22Rv1 (cell line): Measurements from ENCODE around the gene GLIS1.
A peak's percentile ranks its signal among the peaks of the same experiment; 100 is the strongest.

ENCODE experiments used
- H3K27ac ChIP-seq: fragments of 450-650 bp; 2 replicates; pipeline ENCODE4 v1.5.1; 2017
- ZFX ChIP-seq: fragments of 450-650 bp; IDR thresholded peaks from 2 replicates; pipeline ENCODE4 v1.6.1; 2017; ENCODE audit warnings: antibody characterized with exemption, borderline replicate concordance
- TF ChIP-seq, protein P1 (sequence below): fragments of 450-650 bp; IDR thresholded peaks from 2 replicates; pipeline ENCODE4 v1.5.1; 2017; ENCODE audit warnings: mild to moderate bottlenecking

GLIS1 gene

GRCh38 chr1:53601031-53601745 is 137.8 kb downstream of the GLIS1 start:
- H3K27ac ChIP-seq = no peak overlapping the region
- no peak for TF ChIP-seq ZFX
- TF ChIP-seq, protein P1, sequence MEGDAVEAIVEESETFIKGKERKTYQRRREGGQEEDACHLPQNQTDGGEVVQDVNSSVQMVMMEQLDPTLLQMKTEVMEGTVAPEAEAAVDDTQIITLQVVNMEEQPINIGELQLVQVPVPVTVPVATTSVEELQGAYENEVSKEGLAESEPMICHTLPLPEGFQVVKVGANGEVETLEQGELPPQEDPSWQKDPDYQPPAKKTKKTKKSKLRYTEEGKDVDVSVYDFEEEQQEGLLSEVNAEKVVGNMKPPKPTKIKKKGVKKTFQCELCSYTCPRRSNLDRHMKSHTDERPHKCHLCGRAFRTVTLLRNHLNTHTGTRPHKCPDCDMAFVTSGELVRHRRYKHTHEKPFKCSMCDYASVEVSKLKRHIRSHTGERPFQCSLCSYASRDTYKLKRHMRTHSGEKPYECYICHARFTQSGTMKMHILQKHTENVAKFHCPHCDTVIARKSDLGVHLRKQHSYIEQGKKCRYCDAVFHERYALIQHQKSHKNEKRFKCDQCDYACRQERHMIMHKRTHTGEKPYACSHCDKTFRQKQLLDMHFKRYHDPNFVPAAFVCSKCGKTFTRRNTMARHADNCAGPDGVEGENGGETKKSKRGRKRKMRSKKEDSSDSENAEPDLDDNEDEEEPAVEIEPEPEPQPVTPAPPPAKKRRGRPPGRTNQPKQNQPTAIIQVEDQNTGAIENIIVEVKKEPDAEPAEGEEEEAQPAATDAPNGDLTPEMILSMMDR = no peak

DNA sequence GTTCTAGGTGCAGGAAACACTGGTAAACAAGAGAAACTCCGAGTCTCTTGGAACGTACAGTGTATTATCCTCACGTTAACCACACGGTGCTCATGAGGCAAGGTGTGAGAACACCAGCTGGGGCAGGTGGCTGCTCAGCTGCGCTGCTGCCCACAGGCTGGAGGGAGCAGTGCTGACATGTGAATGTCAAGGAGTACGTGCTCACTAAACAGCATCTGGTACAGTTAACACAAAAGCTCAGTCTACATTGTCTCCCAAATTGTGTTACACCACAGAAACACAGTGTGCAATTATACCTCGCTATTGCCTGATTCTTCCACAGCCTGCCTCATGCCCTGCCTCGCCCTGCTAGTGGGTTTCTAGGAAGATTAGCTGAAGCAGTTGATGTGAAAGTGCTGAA is 138.4 kb downstream of the GLIS1 start:
- TF ChIP-seq, protein P1 = no peak
- no peak for TF ChIP-seq ZFX
- H3K27ac ChIP-seq = no peak overlapping the region

- TF ChIP-seq ZFX = no peak
- TF ChIP-seq, protein P1 = no peak
Measured at GRCh38 chr1:53600001-53600400, 139.0 kb downstream of the GLIS1 start.

DNA sequence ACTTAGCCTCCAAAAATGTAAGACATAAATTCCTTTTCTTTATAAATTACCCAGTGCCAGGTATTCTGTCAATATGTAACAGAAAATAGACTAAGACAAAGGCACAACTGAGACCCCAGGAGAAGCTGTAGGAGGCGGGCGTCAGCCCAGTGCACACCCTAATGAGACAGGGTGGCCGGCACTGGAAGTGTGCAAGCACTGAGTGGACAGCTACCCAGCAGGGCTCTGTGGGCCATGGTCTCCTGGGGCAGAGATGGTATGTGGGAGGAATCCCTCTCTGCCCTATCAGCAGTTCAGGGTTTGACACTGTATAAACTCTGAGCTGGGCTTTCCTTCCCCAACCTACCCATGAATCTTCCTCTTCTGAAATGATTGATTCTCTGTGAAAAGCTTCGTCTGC is 139.5 kb downstream of the GLIS1 start:
- TF ChIP-seq ZFX = no peak
- TF ChIP-seq, protein P1 = no peak
- no peak overlapping the region for H3K27ac ChIP-seq

More at GRCh38 chr1:53600001-53600400, 139.0 kb downstream of the GLIS1 start:
- H3K27ac ChIP-seq = no peak overlapping the region

DNA sequence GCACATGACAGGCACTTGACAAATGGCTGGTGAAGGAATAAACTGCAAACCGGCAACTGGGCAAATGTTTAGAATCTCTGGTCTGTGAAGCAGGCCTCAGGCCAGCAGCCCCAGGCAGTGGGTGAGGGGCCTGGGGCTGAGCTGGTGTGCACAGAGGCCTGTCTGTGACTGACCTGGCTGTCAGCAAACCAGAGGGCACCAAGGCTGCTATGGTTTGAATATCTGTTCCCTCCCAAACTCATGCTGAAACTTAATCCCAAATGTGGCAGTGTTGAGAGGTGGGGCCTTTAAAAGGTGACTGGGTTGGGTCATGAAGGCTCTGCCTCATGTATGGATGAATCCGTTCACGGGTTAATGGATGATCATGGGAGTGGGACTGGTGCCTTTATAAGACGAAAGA is 140.0 kb downstream of the GLIS1 start:
- no peak overlapping the region for H3K27ac ChIP-seq
- TF ChIP-seq, protein P1 = no peak
- TF ChIP-seq ZFX = no peak

GRCh38 chr1:53595906-53596305 is 143.1 kb downstream of the GLIS1 start:
- H3K27ac ChIP-seq = no peak overlapping the region
- no peak for TF ChIP-seq ZFX
- TF ChIP-seq, protein P1 = no peak

DNA sequence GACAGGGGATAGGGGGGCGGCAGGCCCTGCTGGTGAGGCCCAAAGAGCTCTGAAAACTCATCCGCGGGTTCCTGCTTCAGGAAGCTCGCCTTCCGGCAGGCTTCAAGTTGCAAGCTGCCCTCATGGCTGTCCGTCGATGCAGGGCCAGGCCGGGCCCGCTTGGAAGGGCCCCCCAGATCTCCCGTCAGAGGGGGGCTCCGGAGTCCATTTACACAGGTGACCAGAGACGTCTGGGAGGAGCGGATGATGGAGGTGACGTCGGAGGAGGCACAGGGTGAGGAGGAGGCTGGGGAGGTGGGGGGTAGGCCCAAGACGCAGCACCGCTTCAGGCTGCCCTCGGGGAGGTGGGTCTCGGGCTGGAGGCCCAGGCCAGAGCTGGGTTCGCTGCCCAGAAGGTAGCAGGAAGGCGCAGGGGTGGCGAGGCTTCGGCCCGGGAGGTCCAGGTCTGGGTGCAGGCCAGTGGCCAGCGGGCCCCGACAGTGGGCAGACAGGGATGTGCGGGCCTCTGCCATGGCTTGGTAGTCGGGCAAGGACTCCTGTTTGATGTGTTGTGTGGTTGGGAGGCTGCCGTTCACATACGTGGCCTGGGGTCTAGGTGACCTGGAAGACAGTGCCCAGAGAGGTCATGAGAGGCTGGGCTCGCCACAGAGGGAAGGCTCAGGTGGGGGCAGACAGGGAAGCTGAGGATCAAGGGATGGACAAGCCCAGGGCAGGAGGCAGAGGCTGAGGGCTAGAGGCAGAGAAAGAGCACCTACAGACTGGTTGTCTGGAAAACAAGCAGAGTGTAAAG is 144.4 kb downstream of the GLIS1 start:
- TF ChIP-seq, protein P1 = peak; percentile 33; the same call in 1 of the 2 replicates
- TF ChIP-seq ZFX = no peak
- H3K27ac ChIP-seq = no peak overlapping the region
